GM13976 (cell line): Measurements from ENCODE around the gene DCAF10.
"Not testable (repeated sequence)": the region's sequence is repeated elsewhere in the genome, so short reads cannot be mapped to it uniquely, and the experiment has no call there.

Experiments
- DNase-seq: peaks from one replicate; pipeline ENCODE4 v3.0.0; 2012; ENCODE audit warnings: low spot score
- CTCF ChIP-seq: IDR thresholded peaks from 2 replicates; pipeline ENCODE4 v1.5.1; 2012; ENCODE audit warnings: borderline replicate concordance, mild to moderate bottlenecking; ENCODE audit not compliant: insufficient read depth; ENCODE audit errors: extremely low read depth, missing control alignments, control extremely low read depth
- in situ Hi-C: fragments of 300-500 bp; cut with MboI; formaldehyde crosslinking; loops from one replicate; pipeline ENCODE4 v1.12.0; 2022; ENCODE audit warnings: low sequenced_read_pairs, mixed read lengths, inconsistent platforms; ENCODE audit not compliant: unreplicated experiment

The DCAF10 gene

GRCh38 chr9:37811906-37812476 lies 11.4 kb downstream of the DCAF10 start:
- no peak for TF ChIP-seq CTCF
- no peak for DNase-seq
- in situ Hi-C loops, result no loop called here

GRCh38 chr9:37812773-37813379 lies 12.3 kb downstream of the DCAF10 start:
- in situ Hi-C loops, result no loop called here
- no peak for DNase-seq
- no peak for TF ChIP-seq CTCF

DNA sequence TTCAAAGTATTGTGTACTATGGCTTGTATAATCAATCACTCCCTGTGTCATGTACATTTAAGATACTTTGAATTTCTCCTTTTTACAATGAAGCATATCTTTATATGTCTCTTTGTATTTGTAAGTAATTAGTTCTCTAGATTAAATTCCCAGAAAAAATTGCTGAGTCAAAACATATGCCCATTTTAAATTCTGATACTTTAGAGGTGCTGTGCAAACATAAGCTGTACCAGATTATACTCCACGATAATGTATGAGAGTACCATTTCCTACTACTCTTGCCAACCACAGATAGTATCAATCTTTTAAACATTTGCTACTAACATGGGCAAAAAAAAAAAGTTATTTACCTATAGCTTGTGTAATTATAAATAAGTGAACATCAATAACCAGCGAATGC lies 18.3 kb downstream of the DCAF10 start:
- DNase-seq, result no peak
- in situ Hi-C loops, result no loop called here
- TF ChIP-seq CTCF, result no peak

GRCh38 chr9:37820142-37820541 lies 19.5 kb downstream of the DCAF10 start:
- DNase-seq, result no peak
- in situ Hi-C loops, result no loop called here
- no peak for TF ChIP-seq CTCF

- DNase-seq, in situ Hi-C loops: not testable (repeated sequence)
Observed at GRCh38 chr9:37825174-37825573, 24.6 kb downstream of the DCAF10 start.

GRCh38 chr9:37827483-37828165 lies 27.0 kb downstream of the DCAF10 start:
- DNase-seq, result no peak
- TF ChIP-seq CTCF, result no peak
- in situ Hi-C loops, result no loop called here

DNA sequence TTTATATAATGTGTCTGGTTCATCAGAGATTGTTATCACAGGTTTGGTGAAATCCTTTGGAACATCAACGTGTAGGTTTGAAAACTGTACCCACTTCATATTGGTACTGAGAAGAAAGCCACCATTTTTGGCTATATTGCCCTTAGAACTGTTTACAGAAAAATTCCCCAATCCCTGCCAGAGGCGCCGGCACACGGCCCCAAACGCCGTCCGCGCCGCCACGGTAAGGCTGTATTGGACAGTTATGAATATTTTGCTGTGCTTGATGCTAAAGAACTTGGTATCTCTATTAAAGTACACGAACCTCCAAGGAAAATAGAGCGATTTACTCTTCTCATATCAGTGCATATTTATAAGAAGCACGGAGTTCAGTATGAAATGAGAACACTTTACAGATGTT lies 35.2 kb downstream of the DCAF10 start:
- in situ Hi-C loops, result no loop called here
- DNase-seq, result no peak
- TF ChIP-seq CTCF, result no peak
